Measurements from ENCODE around the gene RASAL2. TPM values are rescaled to one million over a fixed set of nuclear protein-coding genes. Genes with fewer than 3 reads are reported as not detected.

RASAL2 gene
- total RNA-seq, 3 donors from 2014 or later, result 13.0 to 17.5 (median 14.2) TPM

- Histone ChIP-seq H3K9me3 (no peaks in the 10 kb centered on the region), H3K4me3 (no peak overlapping the region), H3K4me1 (ENCODE audit: low read depth) (no peaks in the 10 kb centered on the region), H3K36me3 (ENCODE audit: low read depth) (no peaks in the 10 kb centered on the region)
- no peak for DNase-seq
- no peak for ATAC-seq
- TF ChIP-seq CTCF (IDR thresholded peaks at IDR 0.05), result no peak
- intact Hi-C loops (cut with DNase I, micrococcal nuclease), result no loop called here
Observed at GRCh38 chr1:178127482-178128191, 33.7 kb downstream of the RASAL2 start.

DNA sequence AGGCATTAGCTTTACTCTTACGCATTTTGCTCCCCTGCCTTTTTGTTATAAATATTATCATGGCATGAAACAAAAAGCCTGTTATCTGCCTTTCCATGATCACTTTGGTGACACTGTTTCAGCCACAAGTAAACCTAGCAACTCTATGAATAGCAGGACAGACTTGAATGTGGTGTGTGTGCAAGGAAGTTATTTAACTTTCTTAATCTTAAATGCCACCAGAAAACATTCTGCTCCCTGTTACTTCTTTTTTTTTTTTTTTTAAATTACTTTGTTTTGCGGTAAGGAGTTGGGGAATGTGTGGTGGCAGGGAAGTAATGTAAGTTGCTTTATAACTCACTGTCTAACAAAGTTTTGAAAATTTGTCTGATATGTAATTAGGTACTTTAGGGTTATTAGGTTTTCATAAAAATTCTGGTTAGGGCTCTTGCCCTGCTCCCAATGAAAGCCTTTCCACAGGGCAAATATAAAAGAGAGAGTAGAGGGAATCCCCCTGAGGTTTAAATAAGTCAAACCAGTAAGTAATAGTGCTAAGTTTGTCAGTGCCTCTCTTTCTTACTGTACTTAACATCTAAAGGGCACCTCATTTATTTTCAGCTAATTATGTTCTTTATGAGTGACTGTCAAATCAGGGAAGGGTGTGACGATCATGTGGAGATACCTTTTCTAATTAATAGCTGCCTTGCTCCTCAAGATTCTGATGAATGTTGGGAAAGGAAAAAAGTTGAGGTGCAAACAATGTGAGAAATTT lies 39.5 kb downstream of the RASAL2 start:
- Histone ChIP-seq H3K9me3 (no peaks in the 10 kb centered on the region), H3K4me1 (ENCODE audit: low read depth) (no peaks in the 10 kb centered on the region), H3K36me3 (ENCODE audit: low read depth) (no peaks in the 10 kb centered on the region), H3K4me3 (no peak overlapping the region)
- DNase-seq (no peak), ATAC-seq (no peak)
- TF ChIP-seq CTCF (IDR thresholded peaks at IDR 0.05), result no peak
- intact Hi-C loops (cut with DNase I, micrococcal nuclease), result no loop called here

GRCh38 chr1:178134061-178134460 lies 40.2 kb downstream of the RASAL2 start:
- TF ChIP-seq CTCF (IDR thresholded peaks at IDR 0.05), result no peak
- intact Hi-C loops (cut with DNase I, micrococcal nuclease), result no loop called here
- no peaks in the 10 kb centered on the region for H3K36me3 ChIP-seq (ENCODE audit: low read depth)
- H3K4me1 ChIP-seq (ENCODE audit: low read depth), result no peaks in the 10 kb centered on the region
- DNase-seq (peak in 1 of 3 donors; percentile 10), ATAC-seq (peak; percentile 36)
- no peaks in the 10 kb centered on the region for H3K9me3 ChIP-seq
- no peak overlapping the region for H3K4me3 ChIP-seq

DNA sequence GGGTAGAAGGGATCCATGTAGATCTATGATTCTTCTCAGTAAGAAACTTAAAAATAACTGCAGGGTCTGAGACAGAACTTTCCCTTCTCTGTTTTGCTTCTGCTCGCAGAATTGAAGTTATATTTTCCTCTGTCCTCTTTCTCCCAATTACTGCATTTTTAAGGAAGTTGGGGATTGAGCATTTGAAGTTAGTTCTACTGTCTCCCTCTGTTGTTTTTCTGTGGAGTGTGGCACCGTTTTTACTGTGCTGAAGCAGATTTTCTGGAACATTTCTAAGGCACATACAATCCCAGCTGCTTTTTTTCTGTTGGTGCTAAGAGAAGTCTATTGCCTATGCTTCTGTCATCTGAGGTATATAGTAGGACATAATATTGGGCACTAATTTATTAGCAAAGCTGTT lies 43.3 kb downstream of the RASAL2 start:
- no peak for TF ChIP-seq CTCF (IDR thresholded peaks at IDR 0.05)
- Histone ChIP-seq H3K36me3 (ENCODE audit: low read depth) (no peaks in the 10 kb centered on the region), H3K4me3 (no peak overlapping the region), H3K9me3 (no peaks in the 10 kb centered on the region), H3K4me1 (ENCODE audit: low read depth) (no peaks in the 10 kb centered on the region)
- intact Hi-C loops (cut with DNase I, micrococcal nuclease), result no loop called here
- ATAC-seq (no peak), DNase-seq (no peak)

- no peak for TF ChIP-seq CTCF (IDR thresholded peaks at IDR 0.05)
- intact Hi-C loops (cut with DNase I, micrococcal nuclease), result no loop called here
- ATAC-seq, result no peak
Observed at GRCh38 chr1:178142806-178143205, 48.9 kb downstream of the RASAL2 start.

More at GRCh38 chr1:178142806-178143205, 48.9 kb downstream of the RASAL2 start:
- Histone ChIP-seq H3K36me3 (ENCODE audit: low read depth) (no peaks in the 10 kb centered on the region), H3K4me3 (no peak overlapping the region), H3K9me3 (no peaks in the 10 kb centered on the region), H3K4me1 (ENCODE audit: low read depth) (peaks cover 4% of the 10 kb centered on the region)
- no peak for DNase-seq
